Left lung (tissue), 10 donors: ENCODE measurements around the gene RPS16. TPM values are rescaled to one million over a fixed set of nuclear protein-coding genes. Genes with fewer than 3 reads are reported as not detected.

Experiments
- ATAC-seq: fragments of 200-7000 bp; cut with Tn5 transposase; one replicate; pipeline ENCODE4 v1.9.1; 2020; ENCODE audit warnings: moderate library complexity
- DNase-seq, 4 donors: peaks; one replicate each; pipeline ENCODE4 v3.0.0-alpha.2; 2013 to 2020
- H3K27ac ChIP-seq, 2 donors: fragments of 200-600 bp; sonication (generic) in 1 of 2; one replicate each; pipeline versions ENCODE4 v1.5.0 to v1.8.0; 2020 to 2021
- H3K27me3 ChIP-seq, 2 donors: fragments of 200-600 bp; sonication (generic) in 1 of 2; one replicate each; pipeline versions ENCODE4 v1.5.0 to v1.8.0; 2020 to 2021
- H3K36me3 ChIP-seq, 2 donors: fragments of 200-600 bp; sonication (generic) in 1 of 2; one replicate each; pipeline versions ENCODE4 v1.5.0 to v1.8.0; 2020 to 2021
- H3K4me1 ChIP-seq, 2 donors: fragments of 200-600 bp; one replicate each; pipeline ENCODE4 v1.8.0; 2021
- H3K4me3 ChIP-seq, 2 donors: fragments of 200-600 bp; sonication (generic) in 1 of 2; one replicate each; pipeline versions ENCODE4 v1.5.0 to v1.8.0; 2020 to 2021; ENCODE audit warnings: mild to moderate bottlenecking in 1 of 2
- H3K9me3 ChIP-seq, 2 donors: fragments of 200-600 bp; sonication (generic) in 1 of 2; one replicate each; pipeline versions ENCODE4 v1.5.0 to v1.8.0; 2020 to 2021
- CTCF ChIP-seq, 2 donors: fragments of 200-600 bp; sonication (generic) in 1 of 2; IDR thresholded peaks; one replicate each; pipeline versions ENCODE4 v1.5.0 to v1.8.0; 2021; ENCODE audit warnings: antibody characterized with exemption in 2 of 2
- intact Hi-C, 2 donors: fragments of 100-400 bp; cut with DNase I; formaldehyde crosslinking; loops; one replicate each; pipeline versions ENCODE4 v1.11.2 to v1.14.2; 2022
- polyA plus RNA-seq, 6 donors: library from polyadenylated mRNA; unstranded; fragments of 120-200 nt; gene quantifications; one replicate each; pipeline ENCODE4 v1.2.1, GENCODE V29; 2013; ENCODE audit not compliant: insufficient read length in 6 of 6
- total RNA-seq, 2 donors: library from RNA; stranded (reverse); fragmentation: NEBNext Ultra II Directional; extraction: Animal tissue kit (Norgen Biotek cat#: 25700); gene quantifications; one replicate each; pipeline ENCODE4 v1.2.1, GENCODE V29; 2021
- donor health status: DM: no; HTN: yes; CAD: no.
- donor health status: DM: no; HTN: no; CAD: no.

The RPS16 gene
- total and polyA plus RNA-seq, 8 donors = 1,386 to 1,755 (median 1,500) TPM

- H3K27ac ChIP-seq = peak overlapping the region in 1 of 2 donors; percentile 99
- intact Hi-C loops = no loop called here
Measured at GRCh38 chr19:39400061-39400460, 35.7 kb downstream of the RPS16 start.

GRCh38 chr19:39399668-39400050 lies 36.1 kb downstream of the RPS16 start:
- Histone ChIP-seq H3K36me3 (peaks cover 0 to 25% of the 10 kb centered on the region in 2 donors), H3K9me3 (no peaks in the 10 kb centered on the region), H3K27me3 (no peaks in the 10 kb centered on the region), H3K4me1 (peaks cover 29 to 75% of the 10 kb centered on the region in 2 donors), H3K4me3 (no peak overlapping the region), H3K27ac (peak overlapping the region; percentile 84 to 99)
- DNase-seq = no peak
- intact Hi-C loops = no loop called here
- TF ChIP-seq CTCF (IDR thresholded peaks at IDR 0.05) = no peak
- no peak for ATAC-seq

More at GRCh38 chr19:39400061-39400460, 35.7 kb downstream of the RPS16 start:
- H3K4me3 ChIP-seq = no peak overlapping the region
- no peak for TF ChIP-seq CTCF (IDR thresholded peaks at IDR 0.05)
- H3K36me3 ChIP-seq = peaks cover 0 to 21% of the 10 kb centered on the region in 2 donors
- ATAC-seq (no peak), DNase-seq (no peak)
- H3K27me3 ChIP-seq = no peaks in the 10 kb centered on the region
- no peaks in the 10 kb centered on the region for H3K9me3 ChIP-seq
- peaks cover 29 to 79% of the 10 kb centered on the region in 2 donors for H3K4me1 ChIP-seq

- peak; percentile 17 for ATAC-seq
- no peaks in the 10 kb centered on the region for H3K27me3 ChIP-seq
- peaks cover 0 to 37% of the 10 kb centered on the region in 2 donors for H3K36me3 ChIP-seq
Measured at GRCh38 chr19:39398297-39398864, 37.4 kb downstream of the RPS16 start.

GRCh38 chr19:39397360-39398296 lies 38.1 kb downstream of the RPS16 start:
- H3K4me1 ChIP-seq = peaks cover 22 to 61% of the 10 kb centered on the region in 2 donors

More at GRCh38 chr19:39398297-39398864, 37.4 kb downstream of the RPS16 start:
- intact Hi-C loops = no loop called here
- H3K27ac ChIP-seq = peak overlapping the region; percentile 84 to 99
- H3K4me3 ChIP-seq = peak overlapping the region in 1 of 2 donors; percentile 34
- TF ChIP-seq CTCF (IDR thresholded peaks at IDR 0.05) = no peak
- peak in 3 of 4 donors; percentile 16 to 95 (median 89) for DNase-seq
- H3K4me1 ChIP-seq = peaks cover 28 to 66% of the 10 kb centered on the region in 2 donors
- no peaks in the 10 kb centered on the region for H3K9me3 ChIP-seq

More at GRCh38 chr19:39397360-39398296, 38.1 kb downstream of the RPS16 start:
- TF ChIP-seq CTCF (IDR thresholded peaks at IDR 0.05) = peak; percentile 98
- DNase-seq (peak; percentile 71 to 99 (median 90)), ATAC-seq (peak; percentile 84)
- Histone ChIP-seq H3K36me3 (peaks cover 0 to 39% of the 10 kb centered on the region in 2 donors), H3K4me3 (peak overlapping the region in 1 of 2 donors; percentile 34), H3K9me3 (no peaks in the 10 kb centered on the region), H3K27ac (peak overlapping the region; percentile 84 to 99), H3K27me3 (no peaks in the 10 kb centered on the region)
- intact Hi-C loops = no loop called here
